ENCODE results near the gene HIPK1.

- TF ChIP-seq CTCF (IDR thresholded peaks at IDR 0.05) (no peak), POLR2A (IDR thresholded peaks at IDR 0.05) (no peak), POLR2AphosphoS5 (IDR thresholded peaks at IDR 0.05) (no peak), EP300 (IDR thresholded peaks at IDR 0.05) (no peak)
These were observed 47.6 kb downstream of the HIPK1 start for GRCh38 chr1:113976609-113977278.

All from suprapubic skin (tissue), 4 donors.